Measurements from ENCODE around the gene NRIP1. TPM values are rescaled to one million over a fixed set of nuclear protein-coding genes. Genes with fewer than 3 reads are reported as not detected.

NRIP1 gene
- total and polyA plus RNA-seq, 11 donors = 2.9 to 32.0 (median 17.6) TPM

DNA sequence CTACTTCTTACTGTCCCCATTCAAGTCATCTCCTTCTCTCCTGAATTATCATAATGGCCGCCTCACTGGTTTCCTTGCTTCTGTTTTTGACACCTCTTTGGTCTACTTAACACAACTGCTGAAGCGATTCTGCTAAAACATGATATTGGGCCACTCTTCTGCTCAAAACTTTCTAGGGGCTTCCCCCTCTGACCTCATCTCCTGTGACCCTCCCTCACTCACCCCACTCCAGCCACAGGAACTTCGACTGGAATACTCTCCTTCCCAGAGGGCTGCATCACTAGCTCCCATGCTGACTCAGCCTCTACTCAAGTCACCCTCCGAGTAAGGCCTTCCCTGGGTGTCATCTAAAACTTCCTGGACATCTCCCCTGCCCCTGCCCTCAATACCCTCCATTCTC lies 35.7 kb downstream of the NRIP1 start:
- no peaks in the 10 kb centered on the region for H3K9me3 ChIP-seq
- H3K36me3 ChIP-seq = no peaks in the 10 kb centered on the region
- H3K27ac ChIP-seq = no peak overlapping the region
- intact Hi-C loops (cut with DNase I) = no loop called here
- no peak for TF ChIP-seq POLR2A (IDR thresholded peaks at IDR 0.05)
- TF ChIP-seq, protein P1, sequence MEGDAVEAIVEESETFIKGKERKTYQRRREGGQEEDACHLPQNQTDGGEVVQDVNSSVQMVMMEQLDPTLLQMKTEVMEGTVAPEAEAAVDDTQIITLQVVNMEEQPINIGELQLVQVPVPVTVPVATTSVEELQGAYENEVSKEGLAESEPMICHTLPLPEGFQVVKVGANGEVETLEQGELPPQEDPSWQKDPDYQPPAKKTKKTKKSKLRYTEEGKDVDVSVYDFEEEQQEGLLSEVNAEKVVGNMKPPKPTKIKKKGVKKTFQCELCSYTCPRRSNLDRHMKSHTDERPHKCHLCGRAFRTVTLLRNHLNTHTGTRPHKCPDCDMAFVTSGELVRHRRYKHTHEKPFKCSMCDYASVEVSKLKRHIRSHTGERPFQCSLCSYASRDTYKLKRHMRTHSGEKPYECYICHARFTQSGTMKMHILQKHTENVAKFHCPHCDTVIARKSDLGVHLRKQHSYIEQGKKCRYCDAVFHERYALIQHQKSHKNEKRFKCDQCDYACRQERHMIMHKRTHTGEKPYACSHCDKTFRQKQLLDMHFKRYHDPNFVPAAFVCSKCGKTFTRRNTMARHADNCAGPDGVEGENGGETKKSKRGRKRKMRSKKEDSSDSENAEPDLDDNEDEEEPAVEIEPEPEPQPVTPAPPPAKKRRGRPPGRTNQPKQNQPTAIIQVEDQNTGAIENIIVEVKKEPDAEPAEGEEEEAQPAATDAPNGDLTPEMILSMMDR (IDR thresholded peaks at IDR 0.05) = no peak
- H3K27me3 ChIP-seq = no peaks in the 10 kb centered on the region
- WGBS, 4 donors = 78 to 89% (median 83%) methylated on average over 4 of the region's 4 CpGs
- H3K4me1 ChIP-seq = peaks cover 0 to 16% (median 3%) of the 10 kb centered on the region in 12 donors
- DNase-seq (no peak), ATAC-seq (no peak)
- H3K4me3 ChIP-seq = no peak overlapping the region

DNA sequence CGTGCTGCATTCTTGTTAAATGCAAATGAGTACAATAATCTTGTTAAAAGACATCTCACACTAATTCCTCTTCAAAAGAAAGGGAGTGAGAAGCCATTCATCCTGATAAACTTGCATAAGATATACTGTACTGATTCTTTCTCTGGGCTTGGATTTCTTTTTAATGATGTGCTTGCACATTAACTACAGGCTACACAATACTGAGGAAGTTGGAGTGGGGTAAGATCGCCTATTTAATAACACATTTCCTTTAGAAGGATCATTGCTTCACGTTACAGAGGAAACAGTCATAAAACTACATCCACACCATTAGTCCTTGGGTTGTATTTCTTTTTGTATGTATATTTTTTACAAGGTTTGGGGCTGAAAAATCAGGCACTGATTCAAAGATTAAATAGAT lies 36.6 kb downstream of the NRIP1 start:
- Histone ChIP-seq H3K9me3 (no peaks in the 10 kb centered on the region), H3K27ac (no peak overlapping the region), H3K27me3 (no peaks in the 10 kb centered on the region), H3K4me3 (no peak overlapping the region), H3K4me1 (peaks cover 0 to 13% (median 0%) of the 10 kb centered on the region in 12 donors), H3K36me3 (no peaks in the 10 kb centered on the region)
- no peak for DNase-seq
- no peak for TF ChIP-seq POLR2A (IDR thresholded peaks at IDR 0.05)
- TF ChIP-seq, protein P1 (IDR thresholded peaks at IDR 0.05) = no peak
- ATAC-seq = no peak
- intact Hi-C loops (cut with DNase I) = no loop called here
- 62 to 73% (median 67%) methylated on average over 3 of the region's 3 CpGs for WGBS, 4 donors

DNA sequence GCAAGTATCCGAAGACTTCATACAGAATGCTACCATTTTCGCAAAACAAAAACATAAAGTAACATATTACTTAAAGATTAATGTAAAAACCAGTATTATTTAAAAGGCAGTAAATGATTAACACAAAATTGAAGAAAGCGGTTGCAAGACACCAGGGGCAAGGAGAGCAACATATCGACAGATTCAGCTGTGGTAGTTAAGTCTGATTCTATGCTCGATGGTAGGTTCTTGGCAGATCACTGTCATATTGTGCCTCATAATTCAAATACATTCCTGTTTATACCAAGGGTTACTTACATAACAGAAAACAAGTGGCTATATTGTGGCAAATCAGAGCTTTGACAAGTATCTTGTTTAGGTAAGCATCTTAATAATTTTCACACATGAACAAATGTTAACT lies 37.7 kb downstream of the NRIP1 start:
- H3K4me3 ChIP-seq = no peak overlapping the region
- DNase-seq = no peak
- H3K9me3 ChIP-seq = peaks cover 0 to 5% (median 0%) of the 10 kb centered on the region in 12 donors
- peaks cover 0 to 10% (median 0%) of the 10 kb centered on the region in 12 donors for H3K4me1 ChIP-seq
- WGBS, 4 donors = 82 to 90% (median 88%) methylated on average over 5 of the region's 5 CpGs
- no peak for TF ChIP-seq POLR2A (IDR thresholded peaks at IDR 0.05)
- TF ChIP-seq, protein P1 (IDR thresholded peaks at IDR 0.05) = no peak
- intact Hi-C loops (cut with DNase I) = no loop called here
- no peaks in the 10 kb centered on the region for H3K36me3 ChIP-seq
- no peak for ATAC-seq
- H3K27ac ChIP-seq = no peak overlapping the region
- no peaks in the 10 kb centered on the region for H3K27me3 ChIP-seq

DNA sequence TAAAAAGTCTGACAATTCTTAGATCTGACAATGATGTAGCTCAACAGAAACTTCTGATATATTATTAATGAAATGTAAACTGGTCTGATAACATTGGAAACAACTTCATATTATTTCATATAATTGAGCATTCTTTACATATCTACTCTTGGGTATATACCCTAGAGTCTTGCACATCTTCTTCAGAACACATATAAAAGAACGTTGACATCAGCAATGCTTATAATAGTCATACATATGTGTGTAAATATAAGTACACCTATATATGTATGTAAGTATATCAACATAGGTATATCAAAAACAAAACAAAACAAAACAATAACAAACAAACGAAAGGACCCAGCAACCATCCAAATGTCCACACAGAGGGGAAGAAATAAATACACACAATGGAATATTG lies 38.4 kb downstream of the NRIP1 start:
- ATAC-seq = no peak
- WGBS, 4 donors = 75 to 91% (median 84%) methylated on average over 2 of the region's 2 CpGs
- no peaks in the 10 kb centered on the region for H3K36me3 ChIP-seq
- TF ChIP-seq POLR2A (IDR thresholded peaks at IDR 0.05) = no peak
- TF ChIP-seq, protein P1 (IDR thresholded peaks at IDR 0.05) = no peak
- no peaks in the 10 kb centered on the region for H3K27me3 ChIP-seq
- H3K27ac ChIP-seq = no peak overlapping the region
- no peak for DNase-seq
- H3K4me1 ChIP-seq = peaks cover 0 to 10% (median 0%) of the 10 kb centered on the region in 12 donors
- intact Hi-C loops (cut with DNase I) = no loop called here
- H3K4me3 ChIP-seq = no peak overlapping the region
- peaks cover 0 to 7% (median 0%) of the 10 kb centered on the region in 12 donors for H3K9me3 ChIP-seq
